H9 (cell line): ENCODE results near the gene PNMA8A. TPM values are rescaled to one million over a fixed set of nuclear protein-coding genes. Genes with fewer than 3 reads are reported as not detected.

Source experiments
- DNase-seq: peaks from one replicate; pipeline ENCODE4 v3.0.0-alpha.2; 2017
- H2AFZ ChIP-seq: one replicate; pipeline ENCODE4 v1.6.1; 2013; ENCODE audit warnings: mild to moderate bottlenecking, low read length, control low read depth, moderate library complexity
- H2AK5ac ChIP-seq: 2 replicates; pipeline ENCODE4 v1.6.1; 2013; ENCODE audit warnings: low read length, control low read depth, mixed read lengths; ENCODE audit not compliant: insufficient read length
- H2BK120ac ChIP-seq: one replicate; pipeline ENCODE4 v1.6.1; 2013; ENCODE audit warnings: low read depth, mild to moderate bottlenecking, low read length, control low read depth, inconsistent platforms; ENCODE audit not compliant: poor library complexity, severe bottlenecking
- H2BK12ac ChIP-seq: 2 replicates; pipeline ENCODE4 v1.6.1; 2013; ENCODE audit warnings: low read length, control low read depth, mixed read lengths, low read depth; ENCODE audit not compliant: insufficient read length
- H2BK15ac ChIP-seq: 2 replicates; pipeline ENCODE4 v1.6.1; 2013; ENCODE audit warnings: low read depth, low read length, control low read depth
- H2BK20ac ChIP-seq: one replicate; pipeline ENCODE4 v1.6.1; 2013; ENCODE audit warnings: low read depth, mild to moderate bottlenecking, low read length, control low read depth, inconsistent platforms; ENCODE audit not compliant: poor library complexity, severe bottlenecking
- H2BK5ac ChIP-seq: 2 replicates; pipeline ENCODE4 v1.6.1; 2013; ENCODE audit warnings: low read length, control low read depth, mixed read lengths; ENCODE audit not compliant: insufficient read length
- H3K14ac ChIP-seq: 2 replicates; pipeline ENCODE4 v1.6.1; 2013; ENCODE audit warnings: low read length, control low read depth; ENCODE audit not compliant: insufficient read depth
- H3K18ac ChIP-seq: 2 replicates; pipeline ENCODE4 v1.6.1; 2013; ENCODE audit warnings: low read depth, mild to moderate bottlenecking, mixed read lengths, low read length, control low read depth; ENCODE audit not compliant: insufficient read length
- H3K23ac ChIP-seq: 2 replicates; pipeline ENCODE4 v1.6.1; 2013; ENCODE audit warnings: low read length, control low read depth, mixed read lengths, low read depth; ENCODE audit not compliant: insufficient read length
- H3K23me2 ChIP-seq: 2 replicates; pipeline ENCODE4 v1.6.1; 2013; ENCODE audit warnings: low read depth, mild to moderate bottlenecking, mixed read lengths, low read length, control low read depth; ENCODE audit not compliant: insufficient read length, poor library complexity, severe bottlenecking
- H3K27ac ChIP-seq: 2 replicates; pipeline ENCODE4 v1.5.1; 2013; ENCODE audit warnings: low read length, control low read depth, mixed read lengths, low read depth; ENCODE audit not compliant: insufficient read length
- H3K27me3 ChIP-seq: 2 replicates; pipeline ENCODE4 v1.6.1; 2013; ENCODE audit warnings: low read length, control low read depth, inconsistent platforms; ENCODE audit not compliant: insufficient read depth
- H3K4ac ChIP-seq: 2 replicates; pipeline ENCODE4 v1.6.1; 2013; ENCODE audit warnings: low read depth, mild to moderate bottlenecking, control low read depth, inconsistent platforms, low read length, moderate library complexity
- H3K4me1 ChIP-seq: 2 replicates; pipeline ENCODE4 v1.6.1; 2013; ENCODE audit warnings: low read length, control low read depth, inconsistent platforms; ENCODE audit not compliant: insufficient read depth
- H3K4me2 ChIP-seq: 2 replicates; pipeline ENCODE4 v1.6.1; 2013; ENCODE audit warnings: low read length, control low read depth, mixed read lengths; ENCODE audit not compliant: insufficient read length, insufficient read depth
- H3K56ac ChIP-seq: 2 replicates; pipeline ENCODE4 v1.6.1; 2013; ENCODE audit warnings: low read depth, mild to moderate bottlenecking, mixed read lengths, low read length, control low read depth; ENCODE audit not compliant: insufficient read length
- H3K79me1 ChIP-seq: 2 replicates; pipeline ENCODE4 v1.6.1; 2013; ENCODE audit warnings: low read depth, mild to moderate bottlenecking, moderate library complexity, low read length, control low read depth, inconsistent platforms; ENCODE audit not compliant: insufficient read depth, poor library complexity, severe bottlenecking
- H3K79me2 ChIP-seq: 2 replicates; pipeline ENCODE4 v1.6.1; 2013; ENCODE audit warnings: low read length, control low read depth, inconsistent platforms; ENCODE audit not compliant: insufficient read depth
- H3K9ac ChIP-seq: 2 replicates; pipeline ENCODE4 v1.6.1; 2013; ENCODE audit warnings: low read length, control low read depth, mixed read lengths; ENCODE audit not compliant: insufficient read length; ENCODE audit errors: extremely low read depth
- H3K9me3 ChIP-seq: one replicate; pipeline ENCODE4 v1.6.1; 2013; ENCODE audit warnings: low read depth, low read length, inconsistent platforms; ENCODE audit not compliant: control insufficient read depth
- H3T11ph ChIP-seq: one replicate; pipeline ENCODE4 v1.6.1; 2013; ENCODE audit warnings: mild to moderate bottlenecking, low read length, control low read depth, inconsistent platforms
- H4K20me1 ChIP-seq: one replicate; pipeline ENCODE4 v1.6.1; 2013; ENCODE audit not compliant: control insufficient read depth, insufficient read length, insufficient read depth
- H4K5ac ChIP-seq: 2 replicates; pipeline ENCODE4 v1.6.1; 2013; ENCODE audit warnings: low read depth, mild to moderate bottlenecking, mixed read lengths, low read length, control low read depth; ENCODE audit not compliant: insufficient read length
- H4K8ac ChIP-seq: replicated peaks from 2 replicates; pipeline ENCODE4 v1.6.1; 2013; ENCODE audit warnings: low read length, control low read depth, mixed read lengths, low read depth; ENCODE audit not compliant: insufficient read length
- H4K91ac ChIP-seq: 2 replicates; pipeline ENCODE4 v1.6.1; 2013; ENCODE audit warnings: low read depth, mild to moderate bottlenecking, moderate library complexity, mixed read lengths, low read length, control low read depth; ENCODE audit not compliant: insufficient read length
- H3K27ac Mint-ChIP-seq, 3 experiments: 2 replicates in 2 of 3; 3 replicates in 1 of 3; pipeline ENCODE4 v1.8.0; 2020 to 2021; ENCODE audit warnings: mixed read lengths in 3 of 3, mild to moderate bottlenecking in 1 of 3, moderate library complexity in 1 of 3
- H3K27me3 Mint-ChIP-seq: 2 replicates; pipeline ENCODE4 v1.8.0; 2021; ENCODE audit warnings: low read depth, mild to moderate bottlenecking, moderate library complexity, mixed read lengths
- H3K36me3 Mint-ChIP-seq, 3 experiments: 2 replicates in 2 of 3; 3 replicates in 1 of 3; pipeline ENCODE4 v1.8.0; 2020 to 2021; ENCODE audit warnings: low read depth in 3 of 3, mixed read lengths in 3 of 3; ENCODE audit not compliant: insufficient read depth in 1 of 3
- H3K4me1 Mint-ChIP-seq, 2 experiments: 2 replicates each; pipeline ENCODE4 v1.8.0; 2020; ENCODE audit warnings: mixed read lengths in 2 of 2
- H3K4me3 Mint-ChIP-seq, 2 experiments: 2 replicates in 1 of 2; 3 replicates in 1 of 2; pipeline ENCODE4 v1.8.0; 2020 to 2021; ENCODE audit warnings: mild to moderate bottlenecking in 2 of 2, mixed read lengths in 2 of 2, moderate library complexity in 1 of 2
- H3K9me3 Mint-ChIP-seq, 2 experiments: 2 replicates in 1 of 2; 3 replicates in 1 of 2; pipeline ENCODE4 v1.8.0; 2020; ENCODE audit warnings: mild to moderate bottlenecking in 2 of 2, mixed read lengths in 2 of 2, moderate library complexity in 1 of 2
- CTCF ChIP-seq: fragments of 200-600 bp; sonication (generic); conservative IDR thresholded peaks from 3 replicates; pipeline ENCODE4 v1.8.0; 2021; ENCODE audit warnings: antibody characterized with exemption, mild to moderate bottlenecking
- WGBS: extraction: QIAGEN DNeasy Blood & Tissue Kit; methylation state at CpG from one replicate; pipeline ENCODE4 v1.1.7; 2013; ENCODE audit warnings: missing lambda C conversion rate, low lambda C conversion rate, mixed read lengths; ENCODE audit not compliant: insufficient read length; ENCODE audit errors: extremely low coverage; 5-methylcytosine and 5-hydroxymethylcytosine counted together
- total RNA-seq: library from RNA; stranded (reverse); gene quantifications from 2 replicates; pipeline ENCODE4 v1.2.1, GENCODE V29; 2021

The PNMA8A gene
- total RNA-seq, 1 experiment from 2014 or later, result 22.6 TPM

DNA sequence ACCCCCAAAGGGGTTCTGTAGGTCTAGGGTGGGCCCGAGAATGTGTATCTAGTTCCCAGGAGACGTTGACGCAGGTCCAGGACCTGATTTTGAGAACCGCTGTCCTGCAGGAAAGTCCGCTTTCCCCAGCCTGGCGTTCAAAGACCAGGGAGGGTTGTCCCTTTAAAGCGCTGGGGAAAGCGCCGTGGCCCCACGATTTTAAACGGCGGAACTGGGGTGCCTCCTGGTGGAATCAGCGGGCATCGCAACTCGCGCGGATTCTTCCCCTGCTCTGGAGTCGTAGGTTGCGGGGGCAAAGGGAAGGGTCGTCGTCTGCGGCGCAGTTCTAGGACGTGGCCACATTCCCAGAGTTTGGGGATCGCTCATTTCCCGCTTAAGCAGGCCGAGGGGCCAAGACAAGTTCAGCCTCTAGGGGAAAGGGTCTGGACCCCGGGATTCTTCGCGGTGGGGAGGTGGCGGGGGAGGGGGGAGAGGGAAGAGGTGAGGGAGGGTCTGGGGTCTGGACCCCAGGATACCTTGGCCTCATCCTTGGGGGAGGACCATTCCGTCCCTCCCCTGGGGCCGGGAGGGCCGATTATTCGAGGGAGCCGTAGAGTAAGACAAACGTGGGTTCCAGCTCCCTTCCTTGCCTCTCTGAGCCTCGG lies 16.6 kb upstream of the PNMA8A start:
- H3K27me3 Mint-ChIP-seq, result peaks cover 64% of the 10 kb centered on the region

More for the DNA sequence above, 16.6 kb upstream of the PNMA8A start:
- H3K4ac ChIP-seq, result no peak overlapping the region
- peak; percentile 95 for TF ChIP-seq CTCF
- H3T11ph ChIP-seq, result no peak overlapping the region
- H3K27me3 ChIP-seq, result peaks cover 3% of the 10 kb centered on the region; the same call in 1 of the 2 replicates
- H4K20me1 ChIP-seq, result no peaks in the 10 kb centered on the region
- no peak overlapping the region for H3K14ac ChIP-seq
- no peak overlapping the region for H2AFZ ChIP-seq
- Mint-ChIP-seq H3K27ac (no peak overlapping the region), H3K4me3 (peak overlapping the region; percentile 50 to 71), H3K9me3 (peaks cover 0 to 2% of the 10 kb centered on the region in 2 experiments; a peak in 2 of 5 replicates), H3K36me3 (no peaks in the 10 kb centered on the region; a peak in 1 of 7 replicates), H3K4me1 (peaks cover 18 to 38% of the 10 kb centered on the region in 2 experiments)
- no peak overlapping the region for H2BK15ac ChIP-seq
- no peak overlapping the region for H3K23ac ChIP-seq
- no peaks in the 10 kb centered on the region for H3K9me3 ChIP-seq
- no peak overlapping the region for H4K91ac ChIP-seq
- WGBS, result no CpG with 5 or more reads among the region's 38 CpGs
- H2BK5ac ChIP-seq, result no peak overlapping the region
- peak overlapping the region; percentile 39 for H3K4me2 ChIP-seq
- peak; percentile 84 for DNase-seq
- H2BK120ac ChIP-seq, result no peak overlapping the region
- no peak overlapping the region for H4K8ac ChIP-seq
- H3K56ac ChIP-seq, result no peak overlapping the region
- H3K18ac ChIP-seq, result no peak overlapping the region
- no peaks in the 10 kb centered on the region for H3K4me1 ChIP-seq
- H3K79me2 ChIP-seq, result no peaks in the 10 kb centered on the region
- no peaks in the 10 kb centered on the region for H3K79me1 ChIP-seq
- H3K27ac ChIP-seq, result no peak overlapping the region
- no peak overlapping the region for H3K9ac ChIP-seq
- no peak overlapping the region for H4K5ac ChIP-seq
- H2BK20ac ChIP-seq, result no peak overlapping the region
- peaks cover 7% of the 10 kb centered on the region for H3K23me2 ChIP-seq
- H2BK12ac ChIP-seq, result no peak overlapping the region
- no peak overlapping the region for H2AK5ac ChIP-seq
